ENCODE measurements around the gene CSNK1G2.

The CSNK1G2 gene

DNA sequence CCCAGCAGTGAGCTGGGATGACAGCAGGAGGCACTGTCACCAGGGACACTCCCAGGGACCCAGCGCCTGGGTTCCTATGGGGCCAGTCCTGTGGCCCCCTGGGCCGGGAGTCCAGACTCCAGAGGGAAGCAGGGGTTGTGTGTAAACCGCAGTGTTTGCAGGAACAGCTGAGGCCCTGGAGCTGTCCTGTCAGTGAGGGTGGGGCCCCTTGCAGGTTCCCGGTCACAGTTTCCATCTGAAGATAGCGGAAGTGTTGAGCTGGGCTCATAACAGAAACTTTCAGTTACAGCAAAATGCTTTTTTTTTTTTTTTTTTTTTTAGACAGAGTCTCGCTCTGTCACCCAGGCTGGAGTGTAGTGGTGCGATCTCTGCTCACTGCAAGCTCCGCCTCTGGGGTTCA, 17.7 kb upstream of the CSNK1G2 start:
- Histone ChIP-seq H3K27ac (peak overlapping the region in 1 of 2 donors; percentile 32), H3K4me3 (no peak overlapping the region)
- no peak for TF ChIP-seq CTCF (IDR thresholded peaks at IDR 0.05)
- no peak for DNase-seq (ENCODE audit: low spot score)

- H3K27ac ChIP-seq, result no peak overlapping the region
- no peak overlapping the region for H3K4me3 ChIP-seq
- no peak for DNase-seq (ENCODE audit: low spot score)
- no peak for TF ChIP-seq CTCF (IDR thresholded peaks at IDR 0.05)
Observed at GRCh38 chr19:1924320-1924961, 16.5 kb upstream of the CSNK1G2 start.

GRCh38 chr19:1925544-1925943, 15.4 kb upstream of the CSNK1G2 start:
- H3K4me3 ChIP-seq, result no peak overlapping the region
- no peak for TF ChIP-seq CTCF (IDR thresholded peaks at IDR 0.05)
- no peak overlapping the region for H3K27ac ChIP-seq
- no peak for DNase-seq (ENCODE audit: low spot score)

DNA sequence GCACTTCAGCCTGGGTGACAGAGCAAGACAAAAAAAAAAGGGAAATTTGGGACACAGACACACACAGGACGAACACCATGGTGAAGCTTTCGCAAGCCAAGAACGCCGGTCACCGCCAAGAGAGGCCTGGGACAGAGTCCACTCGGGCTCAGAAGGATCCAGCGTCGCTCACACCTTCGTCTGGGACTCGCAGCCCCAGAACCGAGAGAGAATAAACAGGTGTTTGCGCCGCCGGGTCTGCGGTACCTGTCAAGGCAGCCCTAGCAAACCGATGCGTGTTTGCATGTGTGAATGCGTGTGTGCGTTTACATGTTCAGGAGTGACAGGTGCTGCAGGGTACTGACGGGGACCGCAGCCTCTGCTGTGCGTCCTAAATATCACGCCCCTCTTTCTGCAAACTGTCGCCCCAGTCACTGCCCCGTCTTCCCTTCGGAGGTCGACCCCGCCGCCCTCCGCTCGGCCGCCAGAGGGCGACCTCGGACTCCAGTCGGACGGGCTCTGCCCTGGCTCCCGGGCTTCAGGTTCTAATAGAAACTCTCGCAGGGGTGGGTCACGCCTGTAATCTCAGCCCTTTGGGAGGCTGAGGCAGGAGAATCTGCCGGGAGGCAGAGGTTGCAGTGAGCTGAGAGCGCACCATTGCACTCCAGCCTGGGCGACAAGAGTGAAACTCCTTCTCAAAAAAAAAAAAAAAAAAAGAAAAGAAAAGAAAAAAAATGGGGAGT, 11.8 kb upstream of the CSNK1G2 start:
- H3K27ac ChIP-seq, result no peak overlapping the region
- no peak for DNase-seq (ENCODE audit: low spot score)
- peak; percentile 93 for TF ChIP-seq CTCF (IDR thresholded peaks at IDR 0.05)
- H3K4me3 ChIP-seq, result peak overlapping the region; percentile 61

DNA sequence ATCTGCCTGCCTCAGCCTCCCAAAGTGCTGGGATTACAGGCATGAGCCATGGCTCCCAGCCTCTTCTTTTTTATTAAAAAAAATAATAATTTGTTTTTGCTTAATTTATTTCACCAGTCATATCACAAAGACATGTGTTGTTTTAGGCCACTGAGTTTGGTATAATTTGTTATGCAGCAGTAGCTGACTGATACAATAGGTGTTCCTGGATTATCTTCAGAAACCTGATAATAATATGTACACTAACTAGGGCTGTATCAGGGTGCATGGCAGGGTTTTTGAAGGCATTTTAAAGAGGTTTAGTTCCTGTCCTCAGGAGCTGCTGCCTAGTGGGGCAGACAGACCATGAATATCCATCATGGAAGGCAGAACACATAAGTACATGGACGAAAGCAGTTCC, 9.5 kb upstream of the CSNK1G2 start:
- Histone ChIP-seq H3K4me3 (no peak overlapping the region), H3K27ac (no peak overlapping the region)
- DNase-seq (ENCODE audit: low spot score), result no peak
- TF ChIP-seq CTCF (IDR thresholded peaks at IDR 0.05), result no peak

DNA sequence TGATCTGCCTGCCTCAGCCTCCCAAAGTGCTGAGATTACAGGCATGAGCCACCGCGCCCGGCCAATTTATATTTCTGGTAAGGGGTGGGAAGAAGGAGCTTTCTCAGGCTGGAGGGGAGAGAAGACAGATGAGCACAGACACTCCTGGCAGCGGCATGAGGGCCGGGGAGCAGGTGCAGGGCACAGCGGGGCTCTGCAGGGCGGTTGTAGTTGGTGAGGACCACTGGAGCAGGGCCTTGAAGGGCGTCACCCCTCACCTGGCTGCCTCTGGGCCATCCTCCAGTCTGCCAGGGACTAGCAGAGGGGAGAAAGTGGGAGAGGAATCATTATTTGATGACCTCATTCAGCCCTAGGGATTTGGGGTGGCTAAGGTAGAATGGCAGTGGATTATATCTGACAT, 8.6 kb upstream of the CSNK1G2 start:
- H3K4me3 ChIP-seq, result no peak overlapping the region
- no peak for DNase-seq (ENCODE audit: low spot score)
- no peak overlapping the region for H3K27ac ChIP-seq
- no peak for TF ChIP-seq CTCF (IDR thresholded peaks at IDR 0.05)

GRCh38 chr19:1933244-1933643, 7.7 kb upstream of the CSNK1G2 start:
- no peak overlapping the region for H3K27ac ChIP-seq
- TF ChIP-seq CTCF (IDR thresholded peaks at IDR 0.05), result no peak
- H3K4me3 ChIP-seq, result no peak overlapping the region
- DNase-seq (ENCODE audit: low spot score), result no peak

Data from coronary artery (tissue), 2 donors.